Measurements from ENCODE around the gene MS4A5. TPM values are rescaled to one million over a fixed set of nuclear protein-coding genes. Genes with fewer than 3 reads are reported as not detected.

MS4A5 gene
- total RNA-seq, 1 donor from 2014 or later, result not detected

DNA sequence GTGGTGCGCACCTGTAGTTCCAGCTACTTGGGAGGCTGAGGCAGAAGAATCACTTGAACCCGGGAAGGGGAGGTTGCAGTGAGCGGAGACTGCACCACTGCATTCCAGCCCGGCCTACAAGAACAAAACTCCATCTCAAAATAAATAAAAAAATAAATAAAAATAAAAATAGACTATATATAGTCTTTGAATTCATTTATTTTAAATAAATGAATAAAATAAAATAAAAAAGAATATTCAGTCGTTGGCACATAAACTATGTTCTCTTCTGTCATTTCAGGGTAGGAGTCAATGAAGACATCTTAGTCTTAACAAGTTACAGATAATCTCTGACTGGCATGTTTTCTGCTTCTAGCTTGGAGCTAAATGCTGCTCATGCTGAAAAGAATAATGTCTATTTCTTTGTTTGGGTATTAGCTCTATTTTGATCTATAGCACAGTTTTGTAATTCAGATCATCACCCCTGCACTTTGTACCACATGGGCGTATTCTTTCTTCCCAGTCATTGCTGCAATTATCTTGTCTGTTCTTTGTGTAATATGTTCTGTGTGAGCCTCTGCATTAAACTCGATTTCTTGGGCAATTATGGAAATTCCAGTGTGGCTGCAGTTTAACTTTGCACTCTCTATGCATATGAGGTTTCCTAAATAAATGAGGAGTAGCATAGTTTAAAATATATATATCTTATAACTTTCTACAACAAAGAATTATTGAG, 34.5 kb upstream of the MS4A5 start:
- no peak for TF ChIP-seq CTCF (IDR thresholded peaks at IDR 0.05; ENCODE audit: unreplicated experiment)
- Mint-ChIP-seq H3K36me3 (ENCODE audit: low read depth, unreplicated experiment) (no peaks in the 10 kb centered on the region), H3K27ac (ENCODE audit: unreplicated experiment) (no peak overlapping the region), H3K27me3 (ENCODE audit: unreplicated experiment) (no peaks in the 10 kb centered on the region), H3K4me3 (ENCODE audit: unreplicated experiment) (no peak overlapping the region), H3K9me3 (ENCODE audit: unreplicated experiment) (no peaks in the 10 kb centered on the region), H3K4me1 (ENCODE audit: unreplicated experiment) (no peaks in the 10 kb centered on the region)
- DNase-seq (ENCODE audit: low spot score), result no peak

DNA sequence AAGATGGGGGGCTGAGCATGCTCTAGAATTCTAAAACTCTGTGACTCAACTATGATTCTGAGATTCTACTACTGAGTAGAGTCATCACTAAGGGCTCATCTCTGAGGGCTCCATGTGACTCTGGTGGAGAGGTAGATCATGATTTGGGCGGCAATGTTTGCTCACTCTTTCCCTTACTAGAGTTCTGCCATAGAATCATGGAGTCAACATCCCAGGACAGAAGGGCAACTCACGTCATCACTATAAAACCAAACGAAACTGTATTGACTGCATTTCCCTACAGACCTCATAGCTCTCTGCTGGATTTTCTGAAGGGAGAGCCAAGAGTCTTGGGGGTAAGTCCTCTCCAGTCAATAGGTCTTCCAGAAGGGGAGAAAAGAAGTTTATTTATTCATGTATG, 33.0 kb upstream of the MS4A5 start, which contains the start of gene MS4A14:
MS4A14 (plus strand) TSS at position 78 of the 400 bp plus-strand sequence; CDS start at position 198, 120 bp downstream.
- TF ChIP-seq CTCF (IDR thresholded peaks at IDR 0.05; ENCODE audit: unreplicated experiment), result no peak
- Mint-ChIP-seq H3K4me3 (ENCODE audit: unreplicated experiment) (no peak within 1 kb of the TSS), H3K36me3 (ENCODE audit: low read depth, unreplicated experiment) (no peaks in the 10 kb centered on the region), H3K27me3 (ENCODE audit: unreplicated experiment) (no peaks in the 10 kb centered on the region), H3K27ac (ENCODE audit: unreplicated experiment) (no peak within 1 kb of the TSS), H3K9me3 (ENCODE audit: unreplicated experiment) (no peaks in the 10 kb centered on the region), H3K4me1 (ENCODE audit: unreplicated experiment) (no peaks in the 10 kb centered on the region)
- no peak for DNase-seq (ENCODE audit: low spot score)

GRCh38 chr11:60396799-60397198, 32.6 kb upstream of the MS4A5 start:
- no peaks in the 10 kb centered on the region for H3K9me3 Mint-ChIP-seq (ENCODE audit: unreplicated experiment)
- H3K36me3 Mint-ChIP-seq (ENCODE audit: low read depth, unreplicated experiment), result no peaks in the 10 kb centered on the region
- TF ChIP-seq CTCF (IDR thresholded peaks at IDR 0.05; ENCODE audit: unreplicated experiment), result no peak
- DNase-seq (ENCODE audit: low spot score), result no peak
- H3K27ac Mint-ChIP-seq (ENCODE audit: unreplicated experiment), result no peak overlapping the region
- H3K4me3 Mint-ChIP-seq (ENCODE audit: unreplicated experiment), result no peak overlapping the region
- H3K4me1 Mint-ChIP-seq (ENCODE audit: unreplicated experiment), result no peaks in the 10 kb centered on the region
- no peaks in the 10 kb centered on the region for H3K27me3 Mint-ChIP-seq (ENCODE audit: unreplicated experiment)

- Mint-ChIP-seq H3K4me3 (ENCODE audit: unreplicated experiment) (no peak overlapping the region), H3K9me3 (ENCODE audit: unreplicated experiment) (no peaks in the 10 kb centered on the region), H3K36me3 (ENCODE audit: low read depth, unreplicated experiment) (no peaks in the 10 kb centered on the region), H3K27ac (ENCODE audit: unreplicated experiment) (no peak overlapping the region), H3K4me1 (ENCODE audit: unreplicated experiment) (no peaks in the 10 kb centered on the region), H3K27me3 (ENCODE audit: unreplicated experiment) (no peaks in the 10 kb centered on the region)
- TF ChIP-seq CTCF (IDR thresholded peaks at IDR 0.05; ENCODE audit: unreplicated experiment), result no peak
- DNase-seq (ENCODE audit: low spot score), result no peak
Measured at GRCh38 chr11:60420015-60420414, 9.4 kb upstream of the MS4A5 start.

- DNase-seq (ENCODE audit: low spot score), result no peak
- Mint-ChIP-seq H3K36me3 (ENCODE audit: low read depth, unreplicated experiment) (no peaks in the 10 kb centered on the region), H3K27ac (ENCODE audit: unreplicated experiment) (no peak overlapping the region), H3K4me1 (ENCODE audit: unreplicated experiment) (no peaks in the 10 kb centered on the region), H3K9me3 (ENCODE audit: unreplicated experiment) (no peaks in the 10 kb centered on the region), H3K27me3 (ENCODE audit: unreplicated experiment) (no peaks in the 10 kb centered on the region), H3K4me3 (ENCODE audit: unreplicated experiment) (no peak overlapping the region)
- TF ChIP-seq CTCF (IDR thresholded peaks at IDR 0.05; ENCODE audit: unreplicated experiment), result no peak
Measured at GRCh38 chr11:60422609-60423008, 6.8 kb upstream of the MS4A5 start.
